Stomach (tissue), 9 donors: ENCODE measurements around the gene RBBP9. TPM values are rescaled to one million over a fixed set of nuclear protein-coding genes. Genes with fewer than 3 reads are reported as not detected.
A peak's percentile ranks its signal among the peaks of the same experiment; 100 is the strongest.

Experiments used
- DNase-seq, 2 donors: peaks; one replicate each; pipeline versions ENCODE4 v3.0.0 to v3.0.0-alpha.2; 2013 to 2019
- H3K27ac ChIP-seq, 5 donors: fragments of 200-600 bp in 4 of 5; sonication (generic) in 4 of 5; one replicate each; pipeline ENCODE4 v1.5.1; 2013 to 2019; ENCODE audit warnings: mild to moderate bottlenecking in 1 of 5, moderate library complexity in 1 of 5
- H3K27me3 ChIP-seq, 3 donors: fragments of 200-600 bp; sonication (generic); one replicate each; pipeline ENCODE4 v1.5.1; 2017 to 2019; ENCODE audit warnings: mixed run types in 1 of 3
- H3K36me3 ChIP-seq, 4 donors: fragments of 200-600 bp; sonication (generic); 1 replicate in 3 of 4; 2 replicates in 1 of 4; pipeline ENCODE4 v1.5.1; 2016 to 2019
- H3K4me1 ChIP-seq, 4 donors: fragments of 200-600 bp; sonication (generic); one replicate each; pipeline ENCODE4 v1.5.1; 2016 to 2019
- H3K4me3 ChIP-seq, 4 donors: fragments of 200-600 bp; sonication (generic) in 3 of 4; one replicate each; pipeline ENCODE4 v1.5.1; 2016 to 2019; ENCODE audit warnings: mild to moderate bottlenecking in 1 of 4
- H3K9me3 ChIP-seq, 4 donors: fragments of 200-600 bp; sonication (generic); one replicate each; pipeline ENCODE4 v1.5.1; 2016 to 2019
- EP300 ChIP-seq: sonication (generic); formaldehyde crosslinking; IDR thresholded peaks from one replicate; pipeline ENCODE4 v1.6.1; 2017; ENCODE audit warnings: antibody characterized with exemption
- POLR2A ChIP-seq, 4 donors: fragments of 450-650 bp; IDR thresholded peaks; one replicate each; pipeline ENCODE4 v1.6.1; 2016; ENCODE audit warnings: antibody characterized with exemption in 4 of 4, control low read depth in 2 of 4, mild to moderate bottlenecking in 1 of 4, moderate library complexity in 1 of 4
- POLR2AphosphoS5 ChIP-seq, 3 donors: sonication (generic); formaldehyde crosslinking; IDR thresholded peaks; one replicate each; pipeline ENCODE4 v1.6.1; 2016; ENCODE audit warnings: antibody characterized with exemption in 3 of 3
- WGBS, 5 donors: extraction: QIAGEN DNeasy Blood & Tissue Kit in 3 of 5; methylation state at CpG; one replicate each; pipeline versions ENCODE4 v1.1.5 to v1.1.7; 2013 to 2018; 5-methylcytosine and 5-hydroxymethylcytosine counted together
- intact Hi-C: fragments of 100-400 bp; cut with DNase I; formaldehyde crosslinking; loops from one replicate; pipeline ENCODE4 v1.15.1; 2023; ENCODE audit warnings: low total_unique reads
- polyA plus RNA-seq, 3 donors: library from polyadenylated mRNA; stranded (reverse); fragments of 200-250 nt; gene quantifications; one replicate each; pipeline ENCODE4 v1.2.3, GENCODE V29; 2013
- total RNA-seq, 5 donors: library from RNA; depleted of rRNA; stranded (reverse); fragments of >200 nt; gene quantifications; one replicate each; pipeline versions ENCODE4 v1.1.0 to v1.2.3, GENCODE V29; 2014 to 2016
- TF ChIP-seq, protein P1 (sequence below), 7 experiments: fragments of 450-650 bp in 4 of 7; fragments of 200-600 bp in 3 of 7; sonication (generic) in 3 of 7; IDR thresholded peaks; one replicate each; pipeline ENCODE4 v1.5.1; 2016 to 2019; ENCODE audit warnings: antibody characterized with exemption in 7 of 7, control low read depth in 2 of 7, mild to moderate bottlenecking in 1 of 7
- donor health status: healthy with polysubstance abuse.
- donor health status: Bipolar disorder and iron deficiency.
- donor health status: healthy.

The RBBP9 gene
- total and polyA plus RNA-seq, 8 donors, result 0.58 to 20.7 (median 5.0) TPM

DNA sequence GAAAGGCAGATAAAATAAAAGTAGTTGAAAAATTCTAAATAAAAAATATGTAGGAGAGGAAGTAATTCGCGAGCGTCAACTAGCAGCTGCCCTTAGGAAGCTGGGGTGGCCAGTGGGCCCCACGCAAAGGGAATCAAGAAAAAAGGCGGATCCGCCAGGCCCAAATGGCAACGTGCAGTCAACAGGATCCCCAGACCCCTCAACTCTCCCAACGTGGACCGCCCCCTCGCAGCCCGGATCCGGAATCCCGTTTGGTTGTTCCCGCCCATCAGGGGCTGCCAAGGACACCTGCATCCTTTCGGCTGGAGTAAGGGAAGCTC lies 30.5 kb downstream of the RBBP9 start:
- DNase-seq, result no peak
- no peaks in the 10 kb centered on the region for H3K9me3 ChIP-seq
- TF ChIP-seq, protein P1, sequence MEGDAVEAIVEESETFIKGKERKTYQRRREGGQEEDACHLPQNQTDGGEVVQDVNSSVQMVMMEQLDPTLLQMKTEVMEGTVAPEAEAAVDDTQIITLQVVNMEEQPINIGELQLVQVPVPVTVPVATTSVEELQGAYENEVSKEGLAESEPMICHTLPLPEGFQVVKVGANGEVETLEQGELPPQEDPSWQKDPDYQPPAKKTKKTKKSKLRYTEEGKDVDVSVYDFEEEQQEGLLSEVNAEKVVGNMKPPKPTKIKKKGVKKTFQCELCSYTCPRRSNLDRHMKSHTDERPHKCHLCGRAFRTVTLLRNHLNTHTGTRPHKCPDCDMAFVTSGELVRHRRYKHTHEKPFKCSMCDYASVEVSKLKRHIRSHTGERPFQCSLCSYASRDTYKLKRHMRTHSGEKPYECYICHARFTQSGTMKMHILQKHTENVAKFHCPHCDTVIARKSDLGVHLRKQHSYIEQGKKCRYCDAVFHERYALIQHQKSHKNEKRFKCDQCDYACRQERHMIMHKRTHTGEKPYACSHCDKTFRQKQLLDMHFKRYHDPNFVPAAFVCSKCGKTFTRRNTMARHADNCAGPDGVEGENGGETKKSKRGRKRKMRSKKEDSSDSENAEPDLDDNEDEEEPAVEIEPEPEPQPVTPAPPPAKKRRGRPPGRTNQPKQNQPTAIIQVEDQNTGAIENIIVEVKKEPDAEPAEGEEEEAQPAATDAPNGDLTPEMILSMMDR (IDR thresholded peaks at IDR 0.05), result no peak
- no peak for TF ChIP-seq POLR2A (IDR thresholded peaks at IDR 0.05)
- TF ChIP-seq EP300, result no peak
- no peak for TF ChIP-seq POLR2AphosphoS5 (IDR thresholded peaks at IDR 0.05)
- 0 to 1% (median 1%) methylated on average over 15 of the region's 15 CpGs for WGBS, 5 donors
- intact Hi-C loops, result loop anchor here (5.0 kb wide), 1 partner anchor 49 kb away; no protein-coding TSS in a partner anchor
- peaks cover 9 to 22% (median 20%) of the 10 kb centered on the region in 4 donors for H3K36me3 ChIP-seq
- peak overlapping the region; percentile 69 to 100 (median 88) for H3K4me3 ChIP-seq
- peaks cover 6 to 28% (median 23%) of the 10 kb centered on the region in 4 donors for H3K4me1 ChIP-seq
- H3K27ac ChIP-seq, result peak overlapping the region; percentile 82 to 93 (median 87)
- no peaks in the 10 kb centered on the region for H3K27me3 ChIP-seq

DNA sequence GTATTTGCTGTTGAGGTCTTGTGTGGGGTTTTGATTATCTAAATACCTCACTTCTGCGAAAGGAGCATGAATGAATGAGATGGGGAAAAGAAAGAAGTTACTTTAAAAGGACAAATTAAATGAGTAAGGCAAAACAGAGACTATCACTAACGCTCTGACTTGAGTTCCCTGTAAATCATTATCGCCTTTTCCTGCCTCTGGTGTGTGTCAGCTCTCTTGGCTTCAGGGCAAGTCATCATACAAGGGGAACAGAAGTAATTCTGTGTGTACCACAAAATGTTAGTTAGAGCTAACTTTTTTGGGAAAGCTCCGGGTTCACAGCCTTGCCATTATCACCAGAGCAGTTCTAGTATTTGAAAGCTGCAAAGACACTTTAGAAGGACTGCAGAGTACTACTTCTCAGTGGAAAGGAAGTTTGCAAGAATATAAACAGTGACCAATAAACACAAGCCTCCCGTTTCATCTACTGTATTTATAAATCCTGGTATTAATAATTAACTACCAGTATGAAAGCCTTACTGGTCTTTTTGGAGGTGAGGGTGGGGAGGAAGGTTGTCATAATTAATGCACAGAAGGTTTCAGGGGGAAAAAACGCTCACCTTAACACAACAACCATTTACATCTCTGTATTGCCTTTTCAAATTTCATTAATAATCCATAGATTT lies 31.4 kb downstream of the RBBP9 start:
- Histone ChIP-seq H3K4me3 (no peak overlapping the region), H3K9me3 (no peaks in the 10 kb centered on the region)
- TF ChIP-seq, protein P1 (IDR thresholded peaks at IDR 0.05), result no peak
- TF ChIP-seq POLR2AphosphoS5 (IDR thresholded peaks at IDR 0.05) (no peak), POLR2A (IDR thresholded peaks at IDR 0.05) (no peak), EP300 (no peak)

DNA sequence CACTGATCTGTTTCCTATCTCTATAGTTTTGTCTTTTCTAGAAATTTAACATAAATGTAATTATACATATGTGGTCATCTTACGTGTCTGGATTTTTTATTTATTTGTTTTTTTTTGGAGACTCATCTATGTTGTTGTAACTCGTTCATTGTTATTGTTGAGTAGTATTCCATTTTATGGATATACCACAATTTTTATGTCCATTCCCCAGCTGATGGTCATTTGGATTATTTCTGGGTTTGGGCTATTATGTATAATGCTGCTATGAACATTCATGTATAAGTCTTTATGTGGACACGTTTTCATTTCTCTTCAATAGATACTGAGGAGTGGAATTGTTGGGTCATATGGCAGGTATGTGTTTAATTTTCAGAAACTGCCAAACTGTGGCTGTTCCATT lies 40.4 kb downstream of the RBBP9 start:
- Histone ChIP-seq H3K27me3 (no peaks in the 10 kb centered on the region), H3K36me3 (peaks cover 0 to 9% (median 0%) of the 10 kb centered on the region in 4 donors), H3K4me1 (no peaks in the 10 kb centered on the region), H3K9me3 (no peaks in the 10 kb centered on the region), H3K4me3 (no peak overlapping the region), H3K27ac (no peak overlapping the region)
- TF ChIP-seq, protein P1 (IDR thresholded peaks at IDR 0.05), result no peak
- TF ChIP-seq POLR2AphosphoS5 (IDR thresholded peaks at IDR 0.05), result no peak
- no peak for TF ChIP-seq POLR2A (IDR thresholded peaks at IDR 0.05)
- TF ChIP-seq EP300, result no peak
- 83 to 93% (median 86%) methylated on average over 3 of the region's 3 CpGs for WGBS, 5 donors
- intact Hi-C loops, result loop anchor here (10.0 kb wide), 1 partner anchor 62 kb away; no protein-coding TSS in a partner anchor
- DNase-seq, result no peak

More for the DNA sequence above, 31.4 kb downstream of the RBBP9 start:
- intact Hi-C loops, result loop anchor here (5.0 kb wide), 1 partner anchor 48 kb away; no protein-coding TSS in a partner anchor
- Histone ChIP-seq H3K36me3 (peaks cover 4 to 13% (median 11%) of the 10 kb centered on the region in 4 donors), H3K27ac (no peak overlapping the region), H3K27me3 (no peaks in the 10 kb centered on the region), H3K4me1 (peaks cover 6 to 28% (median 23%) of the 10 kb centered on the region in 4 donors)
- peak in 1 of 2 donors; percentile 7 for DNase-seq
- WGBS, 5 donors, result 25 to 39% (median 29%) methylated on average over 6 of the region's 6 CpGs

DNA sequence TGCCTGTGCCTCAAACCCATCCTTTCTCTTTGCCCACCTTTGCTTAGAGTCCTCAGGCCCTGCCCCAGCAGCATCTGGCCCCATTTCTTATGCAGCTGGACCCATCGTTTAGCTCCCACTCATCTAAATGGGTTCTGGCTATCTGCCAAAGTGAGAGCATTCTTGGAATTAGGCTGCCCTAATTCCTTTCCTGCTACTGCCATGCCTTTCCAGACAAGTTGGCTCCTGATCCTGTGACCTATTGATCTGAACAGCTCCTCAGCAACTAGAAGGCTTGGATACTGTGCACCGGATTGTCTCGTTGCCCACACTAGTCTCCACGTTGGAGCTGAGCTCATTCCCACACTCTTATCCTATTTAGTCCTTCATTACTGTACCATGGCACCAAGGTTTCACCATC lies 53.1 kb downstream of the RBBP9 start:
- H3K4me3 ChIP-seq, result no peak overlapping the region
- H3K36me3 ChIP-seq, result peaks cover 0 to 9% (median 2%) of the 10 kb centered on the region in 4 donors
- DNase-seq, result no peak
- H3K27ac ChIP-seq, result no peak overlapping the region
- peaks cover 0 to 5% (median 0%) of the 10 kb centered on the region in 4 donors for H3K4me1 ChIP-seq
- no peaks in the 10 kb centered on the region for H3K9me3 ChIP-seq
- intact Hi-C loops, result no loop called here
- no peak for TF ChIP-seq POLR2AphosphoS5 (IDR thresholded peaks at IDR 0.05)
- TF ChIP-seq, protein P1 (IDR thresholded peaks at IDR 0.05), result no peak
- TF ChIP-seq EP300, result no peak
- no peak for TF ChIP-seq POLR2A (IDR thresholded peaks at IDR 0.05)
- WGBS, 5 donors, result 37 to 75% (median 74%) methylated on average over 4 of the region's 4 CpGs
- no peaks in the 10 kb centered on the region for H3K27me3 ChIP-seq
